ENCODE data around the gene INPP4B.

INPP4B gene

GRCh38 chr4:142363686-142364085 lies 482.4 kb downstream of the INPP4B start:
- no peak for DNase-seq

GRCh38 chr4:142361981-142362380 lies 484.1 kb downstream of the INPP4B start:
- DNase-seq, result no peak

GRCh38 chr4:142360657-142361056 lies 485.4 kb downstream of the INPP4B start:
- DNase-seq, result no peak

- DNase-seq, result peak; percentile 38
Measured at GRCh38 chr4:142358656-142359055, 487.4 kb downstream of the INPP4B start.

- DNase-seq, result no peak
Measured at GRCh38 chr4:142356801-142357200, 489.3 kb downstream of the INPP4B start.

- DNase-seq, result no peak
Measured at GRCh38 chr4:142356118-142356759, 489.9 kb downstream of the INPP4B start.

GRCh38 chr4:142355421-142355930 lies 490.6 kb downstream of the INPP4B start:
- DNase-seq, result no peak

- no peak for DNase-seq
Measured at GRCh38 chr4:142354794-142355420, 491.2 kb downstream of the INPP4B start.

GRCh38 chr4:142354041-142354440 lies 492.1 kb downstream of the INPP4B start:
- DNase-seq, result no peak

- DNase-seq, result no peak
Measured at GRCh38 chr4:142353149-142353738, 492.9 kb downstream of the INPP4B start.

- no peak for DNase-seq
Measured at GRCh38 chr4:142352712-142353111, 493.4 kb downstream of the INPP4B start.

- no peak for DNase-seq
Measured at GRCh38 chr4:142351958-142352357, 494.1 kb downstream of the INPP4B start.

GRCh38 chr4:142350871-142351270 lies 495.2 kb downstream of the INPP4B start:
- DNase-seq, result no peak

- DNase-seq, result no peak
Measured at GRCh38 chr4:142348613-142349021, 497.5 kb downstream of the INPP4B start.

- DNase-seq, result no peak
Measured at GRCh38 chr4:142347241-142347640, 498.9 kb downstream of the INPP4B start.

GRCh38 chr4:142345924-142346323 lies 500.2 kb downstream of the INPP4B start:
- no peak for DNase-seq

- DNase-seq, result no peak
Measured at GRCh38 chr4:142341268-142341667, 504.8 kb downstream of the INPP4B start.

GRCh38 chr4:142339053-142339452 lies 507.0 kb downstream of the INPP4B start:
- no peak for DNase-seq

GRCh38 chr4:142336251-142336934 lies 509.7 kb downstream of the INPP4B start:
- DNase-seq, result no peak

GRCh38 chr4:142334931-142335330 lies 511.2 kb downstream of the INPP4B start:
- no peak for DNase-seq

GRCh38 chr4:142331646-142332045 lies 514.5 kb downstream of the INPP4B start:
- DNase-seq, result no peak

GRCh38 chr4:142331132-142331531 lies 515.0 kb downstream of the INPP4B start:
- DNase-seq, result no peak

GRCh38 chr4:142330311-142330710 lies 515.8 kb downstream of the INPP4B start:
- DNase-seq, result no peak

GRCh38 chr4:142329313-142329712 lies 516.8 kb downstream of the INPP4B start:
- DNase-seq, result no peak
